ENCODE data around the gene BBS9. TPM values are rescaled to one million over a fixed set of nuclear protein-coding genes. Genes with fewer than 3 reads are reported as not detected.

Gene BBS9
- total RNA-seq, 1 experiment from 2014 or later, result 3.8 TPM

DNA sequence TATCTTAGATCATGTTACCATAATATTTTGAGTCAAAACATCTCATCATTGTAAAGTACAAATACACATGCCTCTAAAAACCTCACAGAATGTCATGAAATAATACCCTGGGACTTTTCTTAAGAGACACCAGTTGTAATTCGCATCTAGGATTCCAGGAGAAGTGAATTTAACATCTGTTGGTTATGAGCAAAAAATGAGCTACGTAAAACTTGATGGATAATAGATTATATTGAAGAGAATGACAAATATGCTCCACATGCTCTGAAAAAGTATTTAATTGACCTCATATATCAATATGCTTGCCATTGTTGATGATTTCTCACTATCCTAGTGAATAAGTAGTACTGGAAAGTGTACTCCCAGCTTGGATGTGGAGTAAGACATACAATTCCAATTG, 227.0 kb downstream of the BBS9 start:
- no peak for DNase-seq (ENCODE audit: low spot score)

DNA sequence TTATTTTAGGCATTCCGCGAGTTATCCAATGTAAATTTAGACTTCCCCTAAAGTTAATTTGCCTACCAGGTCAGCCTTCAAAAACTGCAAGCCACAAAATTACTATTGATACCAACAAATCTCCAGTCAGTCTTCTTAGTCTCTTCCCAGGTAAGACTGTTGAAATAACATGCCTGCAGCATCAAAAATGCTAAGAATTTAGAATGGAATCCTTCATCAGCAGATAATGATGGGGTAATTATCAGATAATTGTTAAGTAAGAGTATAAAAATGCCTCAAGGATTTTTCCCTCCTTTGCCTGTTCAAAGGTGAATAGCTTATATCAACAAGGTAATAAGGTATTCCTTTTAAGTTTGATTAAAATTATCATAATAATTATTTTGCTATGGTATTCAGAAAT, 228.5 kb downstream of the BBS9 start:
- DNase-seq (ENCODE audit: low spot score), result no peak

DNA sequence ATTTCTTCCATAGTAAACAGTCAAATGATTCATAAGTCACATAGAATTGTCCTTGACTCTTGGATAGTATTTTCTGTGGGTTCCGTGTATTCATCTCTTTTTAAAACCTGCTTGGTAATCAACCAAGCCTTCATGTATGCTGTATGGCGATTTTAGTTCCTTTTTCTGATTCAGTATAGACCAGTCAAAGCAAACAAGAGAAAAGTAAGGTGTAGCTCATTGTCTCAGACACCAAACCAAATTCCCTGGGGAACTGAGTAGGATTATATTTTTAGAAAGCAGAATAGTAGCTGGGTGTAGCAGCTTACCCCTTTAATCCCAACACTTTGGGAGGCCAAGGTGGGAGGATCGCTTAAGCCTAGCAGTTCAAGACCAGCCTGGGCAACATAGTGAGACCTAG, 240.5 kb downstream of the BBS9 start:
- DNase-seq (ENCODE audit: low spot score), result no peak

DNA sequence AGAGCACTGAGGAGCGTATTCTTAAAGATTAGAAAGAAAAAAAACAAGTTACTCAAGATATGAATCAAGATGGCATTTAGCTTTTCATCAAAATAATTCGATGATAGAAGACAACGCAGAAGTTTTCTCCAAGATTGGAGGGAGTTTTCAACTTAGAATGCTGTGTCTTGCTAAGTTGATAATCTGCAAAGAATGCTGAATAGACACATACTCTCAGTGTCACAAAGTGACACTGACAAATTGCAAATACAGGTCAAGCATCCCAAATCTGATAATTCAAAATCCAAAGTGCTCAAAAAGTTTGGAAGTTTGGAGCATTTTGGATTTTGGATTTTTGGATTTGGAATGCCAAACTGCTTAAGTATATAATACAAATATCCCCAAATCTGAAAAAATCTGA, 243.8 kb downstream of the BBS9 start:
- DNase-seq (ENCODE audit: low spot score), result no peak

DNA sequence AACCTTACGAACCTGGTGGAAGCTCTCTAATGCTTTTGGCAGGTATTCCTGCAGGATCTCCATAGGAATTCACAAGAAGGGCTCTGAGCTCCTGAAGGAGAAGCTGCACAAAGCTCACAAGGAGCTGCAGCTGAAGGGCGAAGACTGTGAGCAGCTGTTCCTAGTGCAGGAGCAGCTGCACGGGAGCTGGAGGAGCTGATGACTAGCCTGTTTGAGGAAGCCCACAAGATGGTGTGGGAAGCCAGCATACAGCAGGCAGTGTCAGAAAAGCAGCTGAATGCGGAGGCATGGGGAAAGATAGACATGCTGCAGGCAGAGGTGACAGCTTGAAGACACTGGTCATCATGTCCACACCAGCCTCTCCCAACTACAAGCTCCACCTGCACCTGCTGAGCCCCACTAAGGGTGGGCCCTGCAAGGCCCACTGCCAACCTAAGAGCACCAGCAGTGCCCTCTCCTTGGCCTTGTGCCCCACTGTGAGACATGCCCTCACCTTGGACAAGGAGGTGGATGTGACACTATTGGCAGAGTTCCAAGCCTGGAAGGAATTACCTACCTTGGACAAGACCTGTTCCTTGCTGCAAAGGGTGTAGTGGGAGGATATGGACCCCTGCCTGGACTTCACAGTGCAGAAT, 250.6 kb downstream of the BBS9 start:
- DNase-seq (ENCODE audit: low spot score), result no peak

DNA sequence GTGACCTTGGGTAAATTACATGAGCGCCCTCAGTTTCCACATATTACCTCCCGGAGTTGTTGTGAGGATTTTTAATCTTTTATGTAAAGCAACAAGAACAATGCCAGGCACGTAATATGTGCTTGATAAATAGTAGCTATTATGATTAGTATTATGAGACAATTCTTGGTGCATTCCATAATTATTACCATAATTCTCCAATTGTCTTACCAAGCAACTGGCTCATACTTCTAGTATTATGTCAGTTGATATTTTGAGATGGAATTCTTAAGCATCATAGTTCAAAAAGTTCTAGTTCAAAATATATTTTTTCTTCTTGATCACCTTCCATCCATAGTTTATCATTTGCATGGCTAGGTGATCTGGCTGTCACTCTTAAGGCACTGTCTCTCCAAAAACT, 259.0 kb downstream of the BBS9 start:
- no peak for DNase-seq (ENCODE audit: low spot score)

DNA sequence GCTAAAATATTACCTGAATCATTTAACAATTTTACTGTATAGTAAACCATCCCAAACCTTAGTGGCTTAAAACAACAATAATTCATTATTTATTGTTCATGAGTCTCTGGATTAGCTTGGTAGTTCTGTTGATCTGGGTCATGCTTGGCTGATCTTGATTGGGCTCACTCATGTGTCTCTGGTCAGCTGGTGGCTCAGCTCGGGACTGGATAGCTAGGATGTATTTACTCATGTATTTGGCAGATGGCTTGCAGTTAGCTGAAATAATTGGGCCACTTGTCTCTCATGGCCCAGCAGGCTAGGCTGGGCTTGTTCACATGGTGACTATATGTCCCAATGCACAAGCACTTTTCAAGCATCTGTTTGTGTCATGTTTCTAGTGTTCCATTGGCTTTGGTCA, 262.8 kb downstream of the BBS9 start:
- DNase-seq (ENCODE audit: low spot score), result no peak

DNA sequence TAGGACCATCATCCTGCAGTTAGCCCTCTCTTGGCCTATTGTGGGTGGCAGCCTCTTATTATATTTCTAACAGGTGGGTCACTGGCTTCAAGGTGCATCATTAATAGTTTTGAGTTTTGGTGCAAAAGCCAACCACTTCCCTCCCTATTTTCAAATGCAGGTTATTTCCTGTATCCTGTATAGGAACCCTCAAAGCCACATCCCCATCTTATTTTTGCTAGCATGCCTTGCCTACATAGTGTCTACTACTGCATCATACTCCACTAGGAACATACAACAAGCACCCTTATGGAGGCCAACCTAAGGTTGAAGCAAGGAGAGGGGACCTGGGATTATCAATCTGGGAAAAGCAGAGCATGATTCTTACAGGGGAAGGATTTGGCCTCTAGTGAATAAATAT, 264.4 kb downstream of the BBS9 start:
- no peak for DNase-seq (ENCODE audit: low spot score)

DNA sequence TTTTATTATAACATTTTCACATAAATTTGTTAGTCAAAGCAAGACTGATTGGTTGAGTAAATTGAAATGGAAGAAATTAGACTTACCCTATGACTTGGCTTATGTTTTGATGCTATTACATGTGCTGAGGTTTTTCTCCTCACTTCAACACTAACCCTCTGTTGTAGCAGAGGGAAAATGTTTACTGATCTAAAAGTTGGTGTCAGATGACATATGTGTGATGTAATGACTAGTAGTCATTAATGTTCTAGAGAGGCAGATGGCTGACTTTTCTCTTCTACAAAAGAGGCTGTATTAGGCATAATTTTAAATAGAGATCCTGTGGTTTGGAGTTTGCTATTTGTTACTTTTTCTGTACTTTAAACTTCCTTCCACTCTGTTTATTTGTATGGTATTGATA, 266.0 kb downstream of the BBS9 start:
- DNase-seq (ENCODE audit: low spot score), result no peak

DNA sequence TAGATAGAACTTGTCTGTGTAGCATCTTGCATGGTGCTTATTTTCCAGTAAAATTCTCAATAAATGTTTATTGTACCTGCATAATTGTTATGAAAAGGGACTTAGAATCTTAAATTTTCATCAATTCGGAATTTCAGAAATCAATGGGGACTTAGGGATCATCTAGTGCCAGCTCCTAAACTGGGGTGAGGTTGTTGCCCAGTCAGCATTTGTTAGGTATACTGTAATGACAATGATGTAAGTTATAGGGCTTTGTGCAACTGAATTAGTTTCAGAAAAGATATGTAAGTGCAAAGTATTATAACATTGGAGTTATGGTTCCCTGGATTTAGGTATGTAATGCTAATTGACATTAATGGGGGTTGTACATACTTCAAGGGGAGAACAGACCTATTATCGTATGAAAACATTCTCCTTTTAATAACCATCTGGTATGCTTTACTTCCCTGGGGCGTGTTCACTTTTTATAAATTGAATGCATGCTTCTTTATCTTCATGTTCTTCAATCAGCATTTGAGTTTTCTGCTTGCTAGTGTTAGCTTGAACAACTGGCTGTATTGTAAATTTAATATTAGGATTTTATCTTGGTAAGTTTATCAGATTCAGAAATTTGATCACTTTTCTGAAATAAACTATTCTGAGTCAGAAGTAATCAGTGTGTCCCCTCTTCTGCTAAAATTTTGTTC, 270.3 kb downstream of the BBS9 start:
- no peak for DNase-seq (ENCODE audit: low spot score)

DNA sequence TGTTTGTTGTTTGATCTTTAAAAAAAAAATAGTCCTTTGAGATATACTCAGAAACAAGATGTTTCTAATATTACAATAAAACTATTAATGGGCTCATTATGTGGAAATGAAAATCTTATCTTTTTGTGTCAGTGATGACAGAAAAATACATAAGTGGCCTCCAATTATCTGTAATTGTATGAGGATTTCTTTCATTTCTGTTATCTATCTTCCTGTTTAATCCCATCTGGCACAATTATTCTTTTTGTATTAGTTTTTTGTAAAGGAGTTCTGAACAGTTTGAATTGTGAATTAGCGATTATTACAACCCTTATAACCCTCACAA, 270.8 kb downstream of the BBS9 start:
- DNase-seq (ENCODE audit: low spot score), result no peak

DNA sequence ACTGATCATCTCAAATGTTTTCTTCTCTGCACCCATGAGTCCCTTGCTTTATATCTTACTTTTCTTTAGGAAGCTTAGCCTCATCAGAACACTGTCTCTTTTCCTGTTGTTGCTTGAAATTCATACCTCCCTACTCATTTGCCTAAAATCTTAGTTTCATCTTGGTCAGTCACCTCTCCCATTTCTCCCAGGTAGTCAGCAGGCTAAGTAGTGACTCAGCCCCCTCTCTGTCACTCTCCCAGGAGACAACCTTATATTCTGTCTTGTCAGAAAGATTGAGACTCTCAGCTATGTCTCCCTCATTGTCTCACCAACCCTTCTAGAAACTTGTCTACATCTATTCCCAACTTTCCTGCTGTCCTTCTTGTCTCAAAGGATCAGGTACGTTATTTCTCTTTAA, 280.9 kb downstream of the BBS9 start:
- DNase-seq (ENCODE audit: low spot score), result no peak

DNA sequence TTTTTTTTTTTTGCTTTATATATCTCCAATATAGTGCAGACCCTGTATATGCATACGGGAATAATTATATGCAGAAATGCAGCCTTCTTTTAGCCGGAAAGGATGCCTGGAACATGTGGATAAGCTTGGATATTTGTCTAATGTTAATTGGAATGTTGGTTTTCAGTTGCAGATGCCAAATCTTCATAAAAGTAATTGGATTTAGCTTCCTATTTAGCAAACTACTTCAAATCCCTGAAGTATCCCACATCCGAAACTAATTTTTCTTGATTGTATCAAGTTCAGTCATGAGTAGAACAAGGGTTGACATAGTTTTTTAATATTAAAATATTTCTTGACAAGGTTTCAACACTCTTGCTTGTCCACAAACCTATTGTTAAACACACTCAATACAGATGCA, 281.7 kb downstream of the BBS9 start:
- no peak for DNase-seq (ENCODE audit: low spot score)

DNA sequence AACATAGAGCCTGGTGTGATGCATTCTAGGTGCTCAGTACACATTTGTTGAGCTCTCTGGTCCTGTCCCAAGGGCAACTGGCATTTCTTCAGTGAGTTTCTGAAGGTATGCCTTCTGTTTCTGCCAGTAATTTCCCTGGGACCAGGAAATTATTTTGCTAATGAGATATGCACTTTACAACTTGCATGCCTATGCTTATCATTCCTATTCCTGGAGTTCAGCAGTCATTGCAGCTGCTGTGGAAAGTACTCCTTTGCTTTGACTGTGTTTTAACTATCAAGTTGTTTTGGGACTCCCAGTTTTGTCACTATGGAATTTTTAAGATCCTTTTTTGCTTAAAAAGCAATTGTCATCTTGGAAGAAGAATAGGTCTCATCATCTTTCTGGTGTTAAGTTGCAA, 283.0 kb downstream of the BBS9 start:
- no peak for DNase-seq (ENCODE audit: low spot score)

DNA sequence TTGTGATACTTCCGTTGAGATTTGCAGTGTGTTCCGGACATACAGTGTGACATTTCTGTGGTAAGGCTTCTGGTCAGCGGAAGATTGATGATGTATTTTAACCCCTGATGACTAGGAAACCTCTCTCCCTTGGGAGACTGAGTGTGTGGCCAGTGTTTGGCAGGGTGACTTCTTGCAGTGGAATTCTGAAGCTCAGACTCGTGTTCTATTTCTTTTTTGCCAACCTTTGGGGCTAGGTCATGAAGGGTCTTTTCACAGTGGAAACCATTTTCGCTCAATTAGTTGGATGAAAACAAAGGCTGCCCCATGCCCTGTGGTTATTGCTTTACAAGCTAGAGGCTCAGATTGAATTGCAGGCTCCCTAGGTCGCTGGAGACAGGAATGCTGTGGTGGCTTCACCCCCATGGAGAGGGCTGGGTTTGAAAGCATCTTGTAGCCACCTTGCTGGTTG, 288.9 kb downstream of the BBS9 start:
- no peak for DNase-seq (ENCODE audit: low spot score)

DNA sequence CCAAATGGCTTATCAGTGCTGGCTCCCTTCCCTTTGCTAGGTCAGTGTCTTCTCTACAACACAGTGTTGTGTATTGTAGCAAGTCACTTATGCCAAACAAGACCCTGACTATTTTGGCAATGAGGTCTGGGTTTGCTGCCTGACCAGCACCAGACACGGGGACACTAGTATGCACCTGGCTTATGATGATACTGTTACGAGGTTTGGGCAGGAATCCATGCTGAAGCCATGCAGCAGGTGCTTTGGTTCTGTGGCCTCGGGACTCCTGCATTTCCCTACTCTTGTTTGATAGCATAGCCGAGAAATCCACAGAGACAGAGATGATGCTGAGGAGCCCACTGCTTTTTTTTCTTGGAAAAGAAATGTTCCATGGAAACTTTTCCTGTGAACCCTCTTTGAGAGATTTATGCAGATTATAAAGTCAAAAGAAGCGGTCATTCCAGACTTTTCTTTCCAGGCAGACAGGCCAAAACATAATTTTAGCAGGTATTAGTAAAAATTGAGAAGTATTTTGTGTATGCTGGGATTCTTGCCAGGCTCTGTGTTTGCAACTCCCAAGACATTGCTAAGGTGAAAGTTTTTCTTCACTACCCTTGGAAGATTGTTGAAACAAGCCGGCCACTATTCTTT, 291.1 kb downstream of the BBS9 start:
- no peak for DNase-seq (ENCODE audit: low spot score)

DNA sequence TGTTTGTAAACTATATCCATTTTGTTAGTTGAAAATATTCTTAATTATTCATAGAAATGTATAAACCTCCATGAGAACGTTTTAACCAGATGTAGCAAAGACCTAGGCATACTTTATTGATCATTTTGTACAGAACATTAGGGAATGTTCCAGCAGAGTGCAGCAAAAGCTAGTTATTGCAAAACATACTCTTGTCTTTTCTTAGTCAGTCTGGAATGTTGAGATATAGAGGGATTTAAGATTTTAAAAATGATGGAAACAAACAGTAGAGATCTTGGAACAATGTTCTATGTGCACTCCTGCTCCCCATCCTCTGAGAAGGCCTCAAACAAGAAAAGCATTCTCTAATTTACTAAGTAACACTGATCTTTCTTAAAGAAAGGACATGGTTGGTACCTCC, 292.1 kb downstream of the BBS9 start:
- no peak for DNase-seq (ENCODE audit: low spot score)

DNA sequence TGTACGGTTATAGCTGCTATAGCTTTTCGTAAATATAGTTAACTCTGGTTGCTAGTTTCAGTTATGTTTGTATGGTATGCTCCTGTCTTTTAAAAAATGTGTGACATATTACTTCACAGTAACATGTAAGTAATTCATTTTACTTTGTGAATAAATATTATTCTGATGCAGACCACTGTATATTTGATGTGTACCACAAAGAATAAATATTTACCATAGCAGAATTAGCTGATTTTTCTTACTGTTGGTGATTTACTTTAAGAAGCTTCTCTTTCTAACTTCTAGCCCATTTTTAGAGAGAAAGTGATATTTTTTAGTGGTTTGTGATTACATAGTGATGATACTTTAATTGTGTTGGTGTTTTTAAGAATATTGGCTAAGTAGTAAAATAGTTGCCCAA, 292.8 kb downstream of the BBS9 start:
- DNase-seq (ENCODE audit: low spot score), result no peak

DNA sequence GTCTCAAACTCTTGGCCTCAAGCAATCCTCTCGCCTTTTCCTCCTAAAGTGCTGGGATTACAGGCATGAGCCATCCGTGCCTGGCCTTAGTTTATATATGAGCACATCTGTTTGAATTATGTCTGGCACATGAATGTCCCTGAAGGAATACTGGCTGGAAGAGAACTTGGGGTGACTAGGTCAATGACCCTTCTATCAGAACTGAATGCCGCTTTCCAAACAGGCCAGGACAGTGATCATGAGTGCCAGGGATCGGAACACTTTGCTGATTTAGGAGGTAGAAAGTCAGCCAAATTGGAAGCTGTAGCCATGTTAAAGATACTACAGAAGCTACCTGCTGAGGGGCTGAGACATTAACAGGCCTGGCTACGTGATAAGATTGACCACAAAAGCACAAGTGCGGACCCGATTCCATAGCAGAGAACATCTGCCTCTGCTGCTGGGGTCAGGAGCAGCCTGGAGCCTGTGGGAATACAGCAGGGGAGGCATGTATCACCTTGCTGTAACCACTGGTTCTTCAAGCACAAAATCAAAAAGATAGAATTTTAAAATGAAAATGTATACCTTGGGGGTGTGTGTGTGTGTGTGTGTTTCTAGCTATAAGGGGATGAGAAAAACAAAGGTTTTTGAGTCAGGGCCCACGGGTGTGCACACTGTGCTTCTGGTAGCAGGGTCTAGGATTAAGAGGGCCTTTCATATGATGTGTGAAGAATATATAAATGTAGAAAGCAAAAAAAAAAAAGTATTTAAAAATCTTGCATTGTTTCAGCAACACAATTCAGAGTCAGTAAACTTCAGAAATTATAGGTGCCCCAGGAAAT, 293.7 kb downstream of the BBS9 start:
- DNase-seq (ENCODE audit: low spot score), result no peak

DNA sequence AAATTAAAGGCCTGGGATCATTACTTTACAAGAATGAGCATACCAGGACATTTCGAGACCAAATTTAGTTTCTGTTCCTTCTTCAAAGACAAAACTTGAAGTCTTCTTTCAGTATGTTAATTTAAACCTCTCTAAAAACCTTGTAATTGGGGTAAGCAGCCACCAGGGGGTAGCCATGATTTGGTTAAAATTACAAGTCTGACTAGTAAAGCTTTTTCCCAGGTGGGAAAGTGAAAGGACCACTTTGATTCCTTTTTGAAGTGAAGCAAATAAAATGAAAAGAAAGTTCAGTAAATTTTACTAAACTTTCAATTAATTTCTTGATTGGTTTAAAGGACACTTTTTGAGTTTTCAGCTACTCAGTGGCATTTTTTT, 294.3 kb downstream of the BBS9 start:
- DNase-seq (ENCODE audit: low spot score), result peak; percentile 28

DNA sequence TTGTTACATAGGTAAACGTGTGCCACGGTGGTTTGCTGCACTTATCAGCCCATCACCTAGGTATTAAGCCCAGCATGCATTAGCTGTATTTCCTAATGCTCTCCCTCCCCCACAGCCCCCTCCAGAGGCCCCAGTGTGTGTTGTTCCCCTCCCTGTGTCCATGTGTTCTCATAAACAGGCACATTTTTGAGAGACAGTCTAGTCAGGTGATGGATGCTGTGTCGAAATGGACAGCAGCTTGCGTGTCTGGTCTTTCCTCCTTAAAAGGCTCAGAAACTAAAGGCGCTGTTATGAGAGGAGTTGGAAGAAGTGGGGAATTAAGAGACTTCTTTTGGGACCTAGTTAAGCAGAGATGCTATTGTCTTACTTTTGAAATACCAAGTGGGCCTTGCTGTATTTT, 296.0 kb downstream of the BBS9 start:
- no peak for DNase-seq (ENCODE audit: low spot score)

DNA sequence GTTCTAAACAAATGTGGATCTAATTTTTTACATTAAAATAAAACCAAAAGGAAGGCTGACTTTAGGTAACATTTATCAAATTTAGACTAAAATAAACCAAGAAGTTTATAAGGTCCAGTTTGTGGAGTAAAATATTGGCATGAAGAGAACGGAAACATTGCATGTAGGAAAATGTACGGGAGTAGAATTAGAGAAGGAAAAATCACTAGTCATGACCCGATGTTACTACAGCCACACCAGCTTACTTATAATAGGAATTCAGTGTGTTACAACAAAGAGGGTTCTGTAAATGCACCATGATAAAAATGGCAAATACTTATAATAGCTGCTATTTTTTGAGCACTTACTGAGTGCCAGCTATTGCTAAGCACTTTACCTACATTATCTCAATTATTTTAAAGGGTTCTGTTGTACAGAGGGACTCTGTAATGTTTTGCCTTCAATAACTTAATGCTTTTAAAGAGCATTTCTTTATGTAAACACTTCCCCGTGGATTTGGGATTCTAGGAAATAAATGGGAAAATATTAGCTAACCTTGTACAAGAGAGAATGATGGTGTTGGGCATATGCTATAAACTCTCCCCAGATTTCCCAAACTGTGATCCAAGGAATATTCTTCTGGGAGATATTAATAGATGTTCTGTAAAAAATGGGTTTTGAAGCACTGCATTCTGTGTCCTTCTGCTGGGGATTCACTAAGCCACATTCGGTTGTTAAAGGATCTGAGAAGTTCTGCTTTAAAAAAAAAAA, 296.7 kb downstream of the BBS9 start:
- DNase-seq (ENCODE audit: low spot score), result no peak
